Immature natural killer cell (primary cell): ENCODE data around the gene S1PR3. TPM values are rescaled to one million over a fixed set of nuclear protein-coding genes. Genes with fewer than 3 reads are reported as not detected.

Experiments used
- DNase-seq, 3 donors: peaks; one replicate each; pipeline ENCODE4 v3.0.0; 2022; ENCODE audit warnings: mixed read lengths in 1 of 3
- H3K27ac Mint-ChIP-seq, 6 donors: one replicate each; pipeline ENCODE4 v1.8.0; 2020; ENCODE audit warnings: mixed read lengths in 6 of 6, mild to moderate bottlenecking in 5 of 6, inconsistent platforms in 4 of 6, moderate library complexity in 3 of 6
- H3K27me3 Mint-ChIP-seq, 3 donors: one replicate each; pipeline ENCODE4 v1.8.0; 2020 to 2021; ENCODE audit warnings: low read depth in 3 of 3, mild to moderate bottlenecking in 3 of 3, mixed read lengths in 3 of 3, moderate library complexity in 3 of 3, inconsistent platforms in 1 of 3
- H3K36me3 Mint-ChIP-seq, 3 donors: one replicate each; pipeline ENCODE4 v1.8.0; 2020; ENCODE audit warnings: mixed read lengths in 3 of 3, inconsistent platforms in 2 of 3, mild to moderate bottlenecking in 2 of 3
- H3K4me1 Mint-ChIP-seq, 2 donors: one replicate each; pipeline ENCODE4 v1.8.0; 2020; ENCODE audit warnings: inconsistent platforms in 2 of 2, mild to moderate bottlenecking in 2 of 2, mixed read lengths in 2 of 2, moderate library complexity in 1 of 2
- H3K4me3 Mint-ChIP-seq, 5 donors: one replicate each; pipeline ENCODE4 v1.8.0; 2020; ENCODE audit warnings: mild to moderate bottlenecking in 5 of 5, mixed read lengths in 5 of 5, inconsistent platforms in 3 of 5, moderate library complexity in 3 of 5
- H3K9me3 Mint-ChIP-seq, 6 donors: one replicate each; pipeline ENCODE4 v1.8.0; 2020; ENCODE audit warnings: mild to moderate bottlenecking in 6 of 6, mixed read lengths in 6 of 6, inconsistent platforms in 4 of 6, moderate library complexity in 3 of 6
- polyA plus RNA-seq, 3 donors: library from polyadenylated mRNA; unstranded; fragments of 300-500 nt; fragmentation: Illumina TruSeq; gene quantifications; one replicate each; pipeline ENCODE4 v1.2.3, GENCODE V29; 2021

S1PR3 gene
- polyA plus RNA-seq, 3 donors from 2014 or later, result 0.20 TPM; not detected in 2

DNA sequence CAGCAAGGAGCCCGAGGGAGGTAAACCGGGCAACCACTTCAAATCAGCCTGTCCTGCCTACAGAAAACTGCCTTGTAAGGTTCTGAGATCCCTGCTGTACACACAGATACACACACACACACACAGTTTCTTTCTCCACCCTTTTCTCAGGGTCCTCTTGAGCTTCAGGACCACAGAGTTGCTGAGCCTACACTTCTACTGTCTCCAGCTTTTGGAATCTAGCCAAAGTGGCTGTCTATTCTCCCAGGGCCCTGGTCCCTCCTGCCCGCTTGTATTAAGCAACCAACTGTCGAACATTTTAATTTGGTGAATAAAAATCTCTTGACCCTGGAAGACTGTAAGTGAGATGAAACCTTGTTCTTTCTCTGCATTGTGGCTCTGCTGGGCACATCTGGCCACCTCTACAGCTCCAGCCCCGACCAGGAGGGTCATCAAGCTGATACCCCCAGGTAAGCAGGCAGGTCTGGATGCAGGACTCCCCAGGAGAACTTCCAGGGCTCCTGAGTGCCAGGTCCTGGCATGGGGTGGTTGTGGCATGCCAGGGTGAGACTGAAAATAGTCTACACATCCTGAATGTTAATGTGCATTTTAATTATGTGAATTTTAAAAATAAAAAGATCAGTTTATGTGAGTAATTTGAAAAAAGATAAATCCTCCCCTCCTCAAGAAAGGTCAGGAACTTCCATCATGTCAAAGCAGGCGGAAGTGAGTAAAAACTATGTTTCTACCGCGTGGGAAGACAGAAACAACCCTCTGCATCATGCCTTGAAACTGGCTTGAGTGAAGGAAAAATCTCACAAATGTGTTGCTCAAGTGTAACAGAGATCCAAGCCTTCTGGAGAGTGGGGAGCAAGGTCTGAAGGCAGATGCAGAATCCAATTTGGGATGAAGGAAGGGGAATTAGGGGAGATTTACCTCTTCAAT, 15.0 kb upstream of the S1PR3 start:
- DNase-seq, result no peak
- Mint-ChIP-seq H3K27me3 (peaks cover 5 to 6% (median 6%) of the 10 kb centered on the region in 3 donors), H3K36me3 (no peaks in the 10 kb centered on the region), H3K27ac (no peak overlapping the region), H3K9me3 (no peaks in the 10 kb centered on the region), H3K4me1 (no peaks in the 10 kb centered on the region), H3K4me3 (no peak overlapping the region)

DNA sequence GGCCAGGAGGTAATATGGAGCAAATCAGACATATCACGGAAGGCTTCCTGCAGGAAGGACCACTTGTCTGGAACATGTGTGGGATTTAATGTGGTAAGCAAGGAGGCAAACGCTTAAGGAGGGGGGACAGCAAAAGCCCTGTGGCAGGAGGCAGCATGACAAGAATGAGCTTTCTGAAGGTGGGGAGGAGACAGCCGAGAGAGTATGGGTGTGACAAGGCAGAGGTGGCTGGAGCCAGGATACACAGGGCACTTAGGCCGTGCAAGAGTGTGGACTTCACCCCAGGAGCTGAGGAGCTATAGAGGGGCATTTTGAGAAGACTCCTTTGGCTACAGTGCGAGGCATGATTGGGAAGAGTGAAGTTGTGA, 14.4 kb upstream of the S1PR3 start:
- H3K9me3 Mint-ChIP-seq, result no peaks in the 10 kb centered on the region
- H3K4me1 Mint-ChIP-seq, result no peaks in the 10 kb centered on the region
- no peak for DNase-seq
- no peak overlapping the region for H3K4me3 Mint-ChIP-seq
- no peak overlapping the region for H3K27ac Mint-ChIP-seq
- H3K36me3 Mint-ChIP-seq, result no peaks in the 10 kb centered on the region
- H3K27me3 Mint-ChIP-seq, result peaks cover 5 to 6% (median 6%) of the 10 kb centered on the region in 3 donors

GRCh38 chr9:88978034-88978433, 13.2 kb upstream of the S1PR3 start:
- H3K4me3 Mint-ChIP-seq, result no peak overlapping the region
- no peak for DNase-seq
- H3K9me3 Mint-ChIP-seq, result no peaks in the 10 kb centered on the region
- H3K36me3 Mint-ChIP-seq, result no peaks in the 10 kb centered on the region
- no peak overlapping the region for H3K27ac Mint-ChIP-seq
- H3K4me1 Mint-ChIP-seq, result no peaks in the 10 kb centered on the region
- peaks cover 3 to 6% (median 5%) of the 10 kb centered on the region in 3 donors for H3K27me3 Mint-ChIP-seq

- Mint-ChIP-seq H3K4me3 (no peak overlapping the region), H3K27ac (no peak overlapping the region), H3K9me3 (no peaks in the 10 kb centered on the region), H3K4me1 (no peaks in the 10 kb centered on the region), H3K27me3 (peaks cover 3 to 7% (median 6%) of the 10 kb centered on the region in 3 donors), H3K36me3 (no peaks in the 10 kb centered on the region)
- no peak for DNase-seq
These were observed 12.2 kb upstream of the S1PR3 start for GRCh38 chr9:88979021-88979420.

DNA sequence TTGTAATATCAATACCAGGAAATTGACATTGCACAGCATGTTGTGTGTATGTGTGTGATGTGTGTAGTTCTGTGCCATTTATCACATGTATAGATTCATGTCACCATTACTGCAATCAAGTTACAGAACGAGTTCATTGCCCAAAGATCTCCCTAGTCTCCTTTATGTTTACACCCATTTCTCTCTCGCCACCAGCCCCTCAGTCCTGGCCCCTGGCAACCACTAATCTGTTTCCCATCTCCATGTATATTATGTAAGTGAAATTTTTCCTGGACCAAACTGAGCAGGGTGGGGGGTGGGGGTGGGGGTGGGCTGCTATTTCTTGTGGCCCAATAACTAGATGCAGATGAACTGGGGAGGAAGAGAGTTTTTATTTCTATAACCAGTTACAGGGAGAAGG, 11.5 kb upstream of the S1PR3 start:
- H3K9me3 Mint-ChIP-seq, result no peaks in the 10 kb centered on the region
- DNase-seq, result no peak
- no peak overlapping the region for H3K4me3 Mint-ChIP-seq
- H3K27ac Mint-ChIP-seq, result no peak overlapping the region
- peaks cover 3 to 7% (median 6%) of the 10 kb centered on the region in 3 donors for H3K27me3 Mint-ChIP-seq
- no peaks in the 10 kb centered on the region for H3K36me3 Mint-ChIP-seq
- no peaks in the 10 kb centered on the region for H3K4me1 Mint-ChIP-seq

DNA sequence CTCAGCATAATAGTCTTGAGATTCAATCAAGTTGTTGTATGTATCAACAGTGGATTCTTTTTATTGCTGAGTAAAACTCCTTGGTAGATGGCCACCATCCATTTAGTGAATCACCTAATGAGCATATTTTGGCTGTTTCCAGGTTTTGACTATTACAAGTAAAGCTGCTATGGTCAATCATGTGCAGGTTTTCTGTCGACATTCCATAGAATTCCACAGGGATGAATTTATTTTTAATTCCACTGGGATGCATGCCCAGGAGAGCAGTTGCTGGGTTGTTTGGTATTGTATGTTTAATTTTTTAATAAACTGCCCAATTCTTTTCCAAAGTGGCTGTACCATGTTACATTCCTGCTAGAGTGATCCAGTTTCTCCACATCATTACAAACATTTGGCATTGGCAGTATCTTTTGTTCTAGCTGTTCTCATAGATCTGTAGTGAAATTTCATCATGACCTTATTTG, 10.5 kb upstream of the S1PR3 start:
- H3K27me3 Mint-ChIP-seq, result peaks cover 6 to 7% (median 7%) of the 10 kb centered on the region in 3 donors
- no peak overlapping the region for H3K27ac Mint-ChIP-seq
- DNase-seq, result no peak
- no peak overlapping the region for H3K4me3 Mint-ChIP-seq
- H3K36me3 Mint-ChIP-seq, result no peaks in the 10 kb centered on the region
- no peaks in the 10 kb centered on the region for H3K4me1 Mint-ChIP-seq
- no peaks in the 10 kb centered on the region for H3K9me3 Mint-ChIP-seq

GRCh38 chr9:88983865-88984542, 7.3 kb upstream of the S1PR3 start:
- Mint-ChIP-seq H3K4me3 (no peak overlapping the region), H3K27me3 (peaks cover 2 to 8% (median 3%) of the 10 kb centered on the region in 3 donors), H3K36me3 (no peaks in the 10 kb centered on the region), H3K27ac (no peak overlapping the region), H3K4me1 (no peaks in the 10 kb centered on the region), H3K9me3 (no peaks in the 10 kb centered on the region)
- no peak for DNase-seq

DNA sequence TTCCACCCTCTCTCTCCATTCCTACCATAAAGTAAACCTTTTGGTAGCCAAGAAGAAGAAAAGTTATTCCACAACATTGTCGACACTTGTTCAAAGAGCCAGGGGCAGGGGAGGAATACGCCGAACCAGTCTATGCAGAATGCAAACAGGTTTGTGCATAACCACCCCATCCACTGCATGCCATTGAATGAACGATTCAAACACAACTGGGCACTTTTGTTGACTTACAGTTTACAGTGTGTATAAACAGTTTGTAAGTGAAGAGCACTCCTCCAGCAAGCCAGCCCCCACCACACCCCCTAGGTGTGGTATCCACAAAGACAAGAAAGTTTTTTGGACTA, 6.8 kb upstream of the S1PR3 start:
- H3K4me3 Mint-ChIP-seq, result no peak overlapping the region
- H3K4me1 Mint-ChIP-seq, result no peaks in the 10 kb centered on the region
- H3K36me3 Mint-ChIP-seq, result no peaks in the 10 kb centered on the region
- no peak overlapping the region for H3K27ac Mint-ChIP-seq
- H3K9me3 Mint-ChIP-seq, result no peaks in the 10 kb centered on the region
- DNase-seq, result no peak
- peaks cover 3 to 13% (median 4%) of the 10 kb centered on the region in 3 donors for H3K27me3 Mint-ChIP-seq

GRCh38 chr9:88985616-88986015, 5.7 kb upstream of the S1PR3 start:
- H3K27me3 Mint-ChIP-seq, result peaks cover 4 to 14% (median 5%) of the 10 kb centered on the region in 3 donors
- H3K9me3 Mint-ChIP-seq, result no peaks in the 10 kb centered on the region
- H3K36me3 Mint-ChIP-seq, result no peaks in the 10 kb centered on the region
- H3K27ac Mint-ChIP-seq, result no peak overlapping the region
- DNase-seq, result no peak
- no peak overlapping the region for H3K4me3 Mint-ChIP-seq
- H3K4me1 Mint-ChIP-seq, result no peaks in the 10 kb centered on the region

DNA sequence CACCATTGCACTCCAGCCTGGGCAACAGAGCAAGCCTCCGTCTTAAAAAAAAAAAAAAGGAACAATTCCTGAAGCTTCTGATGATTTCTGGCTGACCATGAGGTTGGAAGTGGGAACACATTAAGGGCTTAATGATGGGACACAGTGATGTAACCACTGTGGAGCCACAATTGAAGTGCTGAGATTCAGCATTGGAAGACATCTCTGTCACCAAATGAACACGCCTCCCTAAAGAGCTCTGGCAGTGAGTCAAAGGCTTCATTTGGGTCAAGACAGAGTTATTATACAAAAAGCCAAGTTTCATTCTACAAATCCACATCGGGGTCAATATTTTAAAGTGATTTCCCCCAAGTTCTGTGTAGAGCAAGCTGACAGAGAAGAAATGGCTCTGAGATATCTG, 4.5 kb upstream of the S1PR3 start:
- no peaks in the 10 kb centered on the region for H3K36me3 Mint-ChIP-seq
- DNase-seq, result no peak
- no peaks in the 10 kb centered on the region for H3K9me3 Mint-ChIP-seq
- H3K4me1 Mint-ChIP-seq, result no peaks in the 10 kb centered on the region
- peaks cover 4 to 15% (median 5%) of the 10 kb centered on the region in 3 donors for H3K27me3 Mint-ChIP-seq
- no peak overlapping the region for H3K27ac Mint-ChIP-seq
- H3K4me3 Mint-ChIP-seq, result no peak overlapping the region

- Mint-ChIP-seq H3K4me1 (no peaks in the 10 kb centered on the region), H3K4me3 (no peak overlapping the region), H3K36me3 (no peaks in the 10 kb centered on the region), H3K27me3 (peaks cover 6 to 24% (median 7%) of the 10 kb centered on the region in 3 donors), H3K9me3 (no peaks in the 10 kb centered on the region), H3K27ac (no peak overlapping the region)
- no peak for DNase-seq
These were observed 3.6 kb upstream of the S1PR3 start for GRCh38 chr9:88987661-88988060.

- H3K27ac Mint-ChIP-seq, result no peak overlapping the region
- DNase-seq, result no peak
- peaks cover 6 to 25% (median 6%) of the 10 kb centered on the region in 3 donors for H3K27me3 Mint-ChIP-seq
- no peaks in the 10 kb centered on the region for H3K36me3 Mint-ChIP-seq
- no peaks in the 10 kb centered on the region for H3K4me1 Mint-ChIP-seq
- H3K4me3 Mint-ChIP-seq, result no peak overlapping the region
- H3K9me3 Mint-ChIP-seq, result no peaks in the 10 kb centered on the region
These were observed 2.2 kb upstream of the S1PR3 start for GRCh38 chr9:88988796-88989641.

GRCh38 chr9:88990041-88990728, 1.1 kb upstream of the S1PR3 start:
- no peak overlapping the region for H3K4me3 Mint-ChIP-seq
- no peak overlapping the region for H3K27ac Mint-ChIP-seq
- no peaks in the 10 kb centered on the region for H3K36me3 Mint-ChIP-seq
- H3K9me3 Mint-ChIP-seq, result no peaks in the 10 kb centered on the region
- H3K27me3 Mint-ChIP-seq, result peaks cover 6 to 22% (median 6%) of the 10 kb centered on the region in 3 donors
- no peak for DNase-seq
- H3K4me1 Mint-ChIP-seq, result no peaks in the 10 kb centered on the region
